ENCODE measurements around the gene TRIM54.

TRIM54 gene

GRCh38 chr2:27294928-27295327 is 12.7 kb downstream of the TRIM54 start:
- H3K4me2 ChIP-seq (ENCODE audit: low read depth, low read length, poor library complexity, severe bottlenecking), result no peak overlapping the region
- H3K36me3 ChIP-seq (ENCODE audit: insufficient read depth, low read length), result no peaks in the 10 kb centered on the region
- no peaks in the 10 kb centered on the region for H3K4me1 ChIP-seq (ENCODE audit: insufficient read depth, low read length, poor library complexity, severe bottlenecking)
- no peaks in the 10 kb centered on the region for H3K9me3 ChIP-seq (ENCODE audit: insufficient read depth, low read depth, low read length)
- no peak overlapping the region for H3K9ac ChIP-seq (ENCODE audit: low read depth, low read length, poor library complexity, severe bottlenecking)
- TF ChIP-seq CTCF (conservative IDR thresholded peaks at IDR 0.05; ENCODE audit: low read length), result no peak
- TF ChIP-seq EZH2phosphoT487 (IDR thresholded peaks at IDR 0.05; ENCODE audit: borderline replicate concordance), result no peak
- no peak overlapping the region for H3K4me3 ChIP-seq (ENCODE audit: low read length, poor library complexity, severe bottlenecking)
- no peaks in the 10 kb centered on the region for H3F3A ChIP-seq (ENCODE audit: low read depth)
- no peaks in the 10 kb centered on the region for H3K79me2 ChIP-seq (ENCODE audit: insufficient read depth, low read length)
- H2AFZ ChIP-seq (ENCODE audit: low read length), result no peak overlapping the region
- H4K20me1 ChIP-seq (ENCODE audit: insufficient read depth, low read length, poor library complexity, severe bottlenecking), result no peaks in the 10 kb centered on the region
- no peaks in the 10 kb centered on the region for H3K9me2 ChIP-seq (replicated peaks; ENCODE audit: low read depth, low read length)
- no peaks in the 10 kb centered on the region for H3K27me3 ChIP-seq (ENCODE audit: insufficient read depth, low read length, poor library complexity, severe bottlenecking)

DNA sequence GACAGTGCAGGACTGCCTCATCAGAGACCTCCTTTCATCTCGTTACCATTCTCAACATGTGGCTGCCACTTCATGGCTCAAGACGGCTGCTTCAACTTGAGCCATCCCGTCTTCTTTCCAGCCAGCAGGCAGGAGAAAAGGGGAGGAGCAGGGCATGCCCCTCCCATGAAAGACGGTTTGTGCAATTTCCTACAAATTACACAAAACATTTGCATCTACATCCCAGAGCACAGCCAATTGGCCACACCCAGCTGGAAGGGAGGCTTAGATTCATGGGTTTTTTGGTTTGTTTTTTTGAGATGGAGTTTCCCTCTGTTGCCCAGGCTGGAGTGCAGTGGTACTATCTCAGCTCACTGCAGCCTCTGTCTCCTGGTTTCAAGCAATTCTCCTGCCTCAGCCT is 14.3 kb downstream of the TRIM54 start:
- Histone ChIP-seq H3K9me2 (replicated peaks; ENCODE audit: low read depth, low read length) (no peaks in the 10 kb centered on the region), H3K4me3 (ENCODE audit: low read length, poor library complexity, severe bottlenecking) (no peak overlapping the region), H3F3A (ENCODE audit: low read depth) (no peaks in the 10 kb centered on the region), H3K9ac (ENCODE audit: low read depth, low read length, poor library complexity, severe bottlenecking) (no peak overlapping the region), H3K36me3 (ENCODE audit: insufficient read depth, low read length) (no peaks in the 10 kb centered on the region), H2AFZ (ENCODE audit: low read length) (no peak overlapping the region), H3K27me3 (ENCODE audit: insufficient read depth, low read length, poor library complexity, severe bottlenecking) (no peaks in the 10 kb centered on the region), H3K4me1 (ENCODE audit: insufficient read depth, low read length, poor library complexity, severe bottlenecking) (no peaks in the 10 kb centered on the region), H3K9me3 (ENCODE audit: insufficient read depth, low read depth, low read length) (no peaks in the 10 kb centered on the region), H3K4me2 (ENCODE audit: low read depth, low read length, poor library complexity, severe bottlenecking) (no peak overlapping the region), H4K20me1 (ENCODE audit: insufficient read depth, low read length, poor library complexity, severe bottlenecking) (no peaks in the 10 kb centered on the region), H3K79me2 (ENCODE audit: insufficient read depth, low read length) (no peaks in the 10 kb centered on the region)
- no peak for TF ChIP-seq CTCF (conservative IDR thresholded peaks at IDR 0.05; ENCODE audit: low read length)
- TF ChIP-seq EZH2phosphoT487 (IDR thresholded peaks at IDR 0.05; ENCODE audit: borderline replicate concordance), result no peak

- Histone ChIP-seq H3F3A (ENCODE audit: low read depth) (no peaks in the 10 kb centered on the region), H3K4me1 (ENCODE audit: insufficient read depth, low read length, poor library complexity, severe bottlenecking) (no peaks in the 10 kb centered on the region), H3K79me2 (ENCODE audit: insufficient read depth, low read length) (no peaks in the 10 kb centered on the region), H3K27me3 (ENCODE audit: insufficient read depth, low read length, poor library complexity, severe bottlenecking) (no peaks in the 10 kb centered on the region), H3K36me3 (ENCODE audit: insufficient read depth, low read length) (no peaks in the 10 kb centered on the region), H3K4me3 (ENCODE audit: low read length, poor library complexity, severe bottlenecking) (no peak overlapping the region), H3K9ac (ENCODE audit: low read depth, low read length, poor library complexity, severe bottlenecking) (no peak overlapping the region), H3K4me2 (ENCODE audit: low read depth, low read length, poor library complexity, severe bottlenecking) (no peak overlapping the region), H2AFZ (ENCODE audit: low read length) (no peak overlapping the region), H3K9me3 (ENCODE audit: insufficient read depth, low read depth, low read length) (no peaks in the 10 kb centered on the region), H4K20me1 (ENCODE audit: insufficient read depth, low read length, poor library complexity, severe bottlenecking) (no peaks in the 10 kb centered on the region), H3K9me2 (replicated peaks; ENCODE audit: low read depth, low read length) (no peaks in the 10 kb centered on the region)
- no peak for TF ChIP-seq CTCF (conservative IDR thresholded peaks at IDR 0.05; ENCODE audit: low read length)
- no peak for TF ChIP-seq EZH2phosphoT487 (IDR thresholded peaks at IDR 0.05; ENCODE audit: borderline replicate concordance)
These were observed 15.0 kb downstream of the TRIM54 start for GRCh38 chr2:27297195-27297594.
